K562 (cell line): ENCODE measurements around the gene CD68. TPM values are rescaled to one million over a fixed set of nuclear protein-coding genes. Genes with fewer than 3 reads are reported as not detected.

ENCODE experiments used
- AFF1 ChIP-seq, 2 experiments: fragments of 450-650 bp; IDR thresholded peaks; 2 replicates each; pipeline ENCODE4 v1.6.1; 2018; ENCODE audit warnings: mild to moderate bottlenecking in 2 of 2, low read depth in 1 of 2; ENCODE audit not compliant: partially characterized antibody in 2 of 2
- CREB1 ChIP-seq, 2 experiments: sonication (generic) in 1 of 2; formaldehyde crosslinking in 1 of 2; IDR thresholded peaks; 2 replicates each; pipeline versions ENCODE4 v1.6.1 to v1.8.0; 2012 to 2022; ENCODE audit warnings: inconsistent platforms in 1 of 2, mild to moderate bottlenecking in 1 of 2, missing genetic modification reagents in 1 of 2, moderate library complexity in 1 of 2
- EP400 ChIP-seq: fragments of 450-650 bp; IDR thresholded peaks from 2 replicates; pipeline ENCODE4 v1.6.1; 2017; ENCODE audit warnings: antibody characterized with exemption, mild to moderate bottlenecking, moderate library complexity
- FOXA1 ChIP-seq: fragments of 450-650 bp; IDR thresholded peaks from 2 replicates; pipeline ENCODE4 v1.6.1; 2016; ENCODE audit warnings: mild to moderate bottlenecking, borderline replicate concordance
- HBP1 ChIP-seq: fragments of 450-650 bp; formaldehyde crosslinking; IDR thresholded peaks from 2 replicates; pipeline ENCODE4 v1.4.0; 2022; ENCODE audit warnings: missing genetic modification characterization
- HEY1 ChIP-seq: fragments of 250-450 bp; sonication (Bioruptor Pico); IDR thresholded peaks from 2 replicates; pipeline ENCODE4 v1.5.0; 2020; ENCODE audit warnings: mild to moderate bottlenecking, moderate library complexity, borderline replicate concordance
- KLF6 ChIP-seq: fragments of 250-450 bp; sonication (Bioruptor Pico); IDR thresholded peaks from 2 replicates; pipeline ENCODE4 v1.4.0; 2020; ENCODE audit warnings: mild to moderate bottlenecking, moderate library complexity, borderline replicate concordance
- L3MBTL2 ChIP-seq: fragments of 450-650 bp; IDR thresholded peaks from 2 replicates; pipeline ENCODE4 v1.6.1; 2016; ENCODE audit warnings: mild to moderate bottlenecking, moderate library complexity
- MTA2 ChIP-seq: fragments of 450-650 bp; IDR thresholded peaks from 2 replicates; pipeline ENCODE4 v1.6.1; 2016; ENCODE audit warnings: low read depth
- MXI1 ChIP-seq: IDR thresholded peaks from 2 replicates; pipeline ENCODE4 v1.6.1; 2011; ENCODE audit warnings: low read depth, mild to moderate bottlenecking, improper control_type of control experiment, low read length
- NCOR1 ChIP-seq: fragments of 450-650 bp; IDR thresholded peaks from 2 replicates; pipeline ENCODE4 v1.6.1; 2016; ENCODE audit warnings: mild to moderate bottlenecking, moderate library complexity
- NR0B1 ChIP-seq: fragments of 450-650 bp; IDR thresholded peaks from one replicate; pipeline ENCODE4 v1.6.1; 2018; ENCODE audit warnings: mild to moderate bottlenecking, moderate library complexity; ENCODE audit not compliant: partially characterized antibody
- RBM22 ChIP-seq: fragments of 200-400 bp; formaldehyde crosslinking; IDR thresholded peaks from 2 replicates; pipeline ENCODE4 v1.6.1; 2018; ENCODE audit warnings: low read length, low read depth; ENCODE audit not compliant: poor library complexity, severe bottlenecking
- RFX7 ChIP-seq: fragments of 250-450 bp; sonication (Bioruptor Pico); IDR thresholded peaks from 2 replicates; pipeline ENCODE4 v1.5.1; 2021; ENCODE audit warnings: mild to moderate bottlenecking
- SIN3A ChIP-seq, 2 experiments: fragments of 150-350 bp in 1 of 2; IDR thresholded peaks; 2 replicates each; pipeline ENCODE4 v1.6.1; 2011 to 2016; ENCODE audit warnings: borderline replicate concordance in 2 of 2, low read depth in 2 of 2, low read length in 2 of 2, mild to moderate bottlenecking in 2 of 2, moderate library complexity in 2 of 2; ENCODE audit not compliant: control insufficient read depth in 1 of 2
- TBP ChIP-seq: optimal IDR thresholded peaks from 2 replicates; pipeline ENCODE3; 2011; ENCODE audit warnings: low read depth, low read length, improper control_type of control experiment
- ZBTB9 ChIP-seq: fragments of 450-650 bp; formaldehyde crosslinking; IDR thresholded peaks from 2 replicates; pipeline ENCODE4 v1.4.0; 2020; ENCODE audit warnings: mild to moderate bottlenecking, moderate library complexity
- ZNF589 ChIP-seq: fragments of 200-800 bp; sonication (Bioruptor generic); IDR thresholded peaks from 2 replicates; pipeline ENCODE4 v1.6.1; 2016; ENCODE audit warnings: low read depth, missing genetic modification characterization, missing compliant biosample characterization
- polyA plus RNA-seq, 8 experiments: library from polyadenylated mRNA; depleted of rRNA in 4 of 8; stranded (reverse) in 5 of 8; unstranded in 3 of 8; fragments of >200 nt; fragmentation: Nextera tagmentation in 2 of 8; fragmentation: Illumina TruSeq in 1 of 8; extraction: Ambion mirVana in 2 of 8; extraction: Trizol in 1 of 8; gene quantifications; 2 replicates each; pipeline versions ENCODE4 v1.2.1 to v1.2.3, GENCODE V29; 2011 to 2014; ENCODE audit warnings: inconsistent platforms in 1 of 8, missing spikeins in 1 of 8
- total RNA-seq, 7 experiments: library from RNA; depleted of rRNA in 6 of 7; stranded (reverse); fragments of >200 nt in 6 of 7; fragmentation: Illumina TruSeq in 2 of 7; extraction: Trizol in 2 of 7; gene quantifications; 2 replicates each; pipeline versions ENCODE4 v1.2.1 to v1.2.3, GENCODE V29; 2011 to 2021; ENCODE audit warnings: low replicate concordance in 1 of 7

CD68 gene
- total and polyA plus RNA-seq, 9 of the 15 experiments (the other 6 are each of a cell fraction or from before 2014, with no cell fraction given) = 28.2 to 89.8 (median 37.7) TPM

- no peak for TF ChIP-seq NR0B1
- 0 out of 2 replicates have a peak, but pooled peaks have one; percentile 37 for TF ChIP-seq ZBTB9 (CRISPR knock-in tag)
- peak; percentile 21; the same call in 1 of the 2 replicates for TF ChIP-seq CREB1 (IDR thresholded peaks at IDR 0.05)
- TF ChIP-seq CREB1 (CRISPR knock-in tag; IDR thresholded peaks at IDR 0.05) = no peak
- no peak for TF ChIP-seq FOXA1
- TF ChIP-seq KLF6 (CRISPR knock-in tag) = no peak
- TF ChIP-seq EP400 = peak; percentile 51
- TF ChIP-seq RFX7 (CRISPR knock-in tag) = 0 out of 2 replicates have a peak, but pooled peaks have one; percentile 38
- TF ChIP-seq MTA2 = no peak
- TF ChIP-seq MXI1 = peak; percentile 88
- TF ChIP-seq HEY1 (CRISPR knock-in tag) = no peak
- TF ChIP-seq AFF1 (IDR thresholded peaks at IDR 0.05; ENCODE audit: low read depth in 1 of 2, partially characterized antibody in 2 of 2) = peak in 1 of 2 experiments; percentile 7
- peak; percentile 34; the same call in 1 of the 2 replicates for TF ChIP-seq HBP1 (CRISPR knock-in tag)
- TF ChIP-seq L3MBTL2 = no peak
- peak; percentile 55 for TF ChIP-seq NCOR1
- TF ChIP-seq RBM22 = peak; percentile 85
- TF ChIP-seq SIN3A (IDR thresholded peaks at IDR 0.05; ENCODE audit: borderline replicate concordance in 2 of 2, control insufficient read depth in 1 of 2, low read depth in 2 of 2, low read length in 2 of 2) = peak; percentile 66 to 95; a peak in 2 of 4 replicates
- TF ChIP-seq TBP = no peak
- 0 out of 2 replicates have a peak, but pooled peaks have one; percentile 27 for TF ChIP-seq ZNF589 (CRISPR knock-in tag)
Measured at GRCh38 chr17:7579001-7579833, at the start of gene CD68 (continued).
